Mammary microvascular endothelial cell (primary cell): Measurements from ENCODE around the gene TMEM52B. TPM values are rescaled to one million over a fixed set of nuclear protein-coding genes. Genes with fewer than 3 reads are reported as not detected.

ENCODE experiments used
- total RNA-seq: library from RNA; depleted of rRNA; stranded (reverse); fragments of >200 nt; gene quantifications from 2 replicates; pipeline ENCODE4 v1.2.3, GENCODE V29; 2015

TMEM52B gene
- total RNA-seq = not detected in 2 replicates

GRCh38 chr12:10178821-10179220 lies at the start of gene TMEM52B:
Gene TMEM52B (plus strand): TSS chr12:10179032. CDS start chr12:10179575, 543 bp downstream.

DNA sequence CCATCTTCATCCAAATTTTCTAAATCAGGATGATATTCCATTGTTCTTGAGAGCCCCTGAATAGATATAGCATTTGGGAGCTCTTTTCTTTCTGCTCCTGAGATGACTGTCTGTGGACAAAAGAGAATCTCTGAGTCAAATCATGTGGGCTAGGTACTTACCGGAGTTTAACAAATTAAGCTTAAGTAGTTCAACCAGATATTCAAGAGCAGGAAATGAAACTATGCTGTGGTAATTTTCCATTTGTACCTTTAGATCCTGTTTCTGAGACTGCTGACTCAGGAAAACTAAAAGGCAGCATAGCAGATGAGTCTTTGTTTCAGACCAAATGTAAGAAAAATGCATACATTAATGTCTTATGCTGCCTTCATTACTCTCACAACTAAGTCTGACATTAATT lies 48.8 kb upstream of the TMEM52B start, which contains the start of gene CLEC7A:
Gene CLEC7A, minus strand, starts transcription at position 158 of the 400 bp plus-strand sequence. Its CDS starts 117 bp downstream, at position 41.

DNA sequence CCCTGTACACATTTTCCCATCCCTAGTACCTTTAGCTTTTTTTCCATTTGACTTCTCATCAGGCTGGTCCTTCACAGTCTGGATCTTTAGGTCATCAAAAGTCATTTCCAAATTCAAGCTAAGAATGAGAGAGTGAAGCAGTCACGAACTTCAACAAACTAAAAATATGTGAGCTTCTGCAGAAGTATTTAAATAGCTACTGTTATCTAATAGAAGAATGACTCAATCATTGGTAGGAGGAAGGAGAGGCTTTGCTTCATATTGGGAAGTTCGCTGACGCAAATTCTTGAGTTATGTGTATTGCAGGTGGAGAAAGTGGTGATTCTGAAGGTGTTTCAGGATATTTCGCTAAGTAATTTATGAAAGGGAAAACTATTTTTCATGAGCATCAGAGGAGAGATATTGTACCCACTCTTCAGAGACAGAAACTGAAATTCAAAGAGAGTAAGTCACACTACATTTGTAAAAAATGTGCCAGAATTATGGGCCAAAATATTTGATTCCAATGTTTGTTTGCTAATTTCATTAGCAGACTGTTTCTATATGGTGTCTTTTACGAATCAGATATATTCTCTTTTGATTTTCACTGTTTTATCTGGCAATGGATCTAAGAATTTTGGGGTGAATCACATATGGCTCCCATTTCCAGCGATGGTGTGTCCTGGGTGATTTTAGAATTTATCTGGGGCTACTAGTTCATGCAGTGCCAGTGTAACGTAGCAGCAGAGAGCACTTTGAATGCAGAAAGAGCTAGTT lies 6.7 kb upstream of the TMEM52B start, which contains the start of gene OLR1:
Gene OLR1, minus strand, starts transcription at position 160 of the 756 bp plus-strand sequence. Its CDS starts 55 bp downstream, at position 105.

GRCh38 chr12:10212739-10213131 lies 33.9 kb downstream of the TMEM52B start, which contains the start of gene GABARAPL1:
Gene GABARAPL1 (plus strand): TSS chr12:10212877. CDS start chr12:10213130, 253 bp downstream.

Other genes with a start within 250 kb of the TMEM52B start
- not detected in 2 replicates for gene CLEC2A, start 246.7 kb upstream of the TMEM52B start, total RNA-seq
- gene CLEC12A, start 207.6 kb upstream of the TMEM52B start, total RNA-seq = not detected in 2 replicates
- not detected in 2 replicates for gene CLEC1B, start 179.9 kb upstream of the TMEM52B start, total RNA-seq
- gene CLEC12B, start 168.4 kb upstream of the TMEM52B start, total RNA-seq = 1.3 TPM in 1 of 2 replicates, not detected in the other
- gene CLEC9A, start 148.3 kb upstream of the TMEM52B start, total RNA-seq = not detected in 2 replicates
- 21.0 and 33.7 TPM in 2 replicates for gene CLEC1A, start 80.0 kb upstream of the TMEM52B start, total RNA-seq
- not detected in 2 replicates for gene CLEC7A, start 48.8 kb upstream of the TMEM52B start, total RNA-seq
- not detected in 2 replicates for gene OLR1, start 6.9 kb upstream of the TMEM52B start, total RNA-seq
- 27.2 and 29.2 TPM in 2 replicates for gene GABARAPL1, start 33.8 kb downstream of the TMEM52B start, total RNA-seq
- not detected in 2 replicates for gene KLRD1, start 128.8 kb downstream of the TMEM52B start, total RNA-seq
- gene KLRK1, start 211.0 kb downstream of the TMEM52B start, total RNA-seq = not detected in 2 replicates
- gene KLRC4, start 230.7 kb downstream of the TMEM52B start, total RNA-seq = not detected in 2 replicates
- not detected in 2 replicates for gene KLRC3, start 241.6 kb downstream of the TMEM52B start, total RNA-seq